Loucy (cell line): ENCODE measurements around the gene CLSTN2.

ENCODE experiments used
- CTCF ChIP-seq: fragments of 200-600 bp; sonication (generic); conservative IDR thresholded peaks from 2 replicates; pipeline ENCODE4 v1.5.1; 2014; ENCODE audit warnings: mild to moderate bottlenecking, antibody characterized with exemption, low read length
- EZH2phosphoT487 ChIP-seq: fragments of 200-600 bp; IDR thresholded peaks from 2 replicates; pipeline ENCODE4 v1.6.1; 2018; ENCODE audit warnings: antibody characterized with exemption, mild to moderate bottlenecking, moderate library complexity, borderline replicate concordance

- TF ChIP-seq CTCF (no peak), EZH2phosphoT487 (no peak)
These were observed 254.3 kb downstream of the CLSTN2 start for GRCh38 chr3:140189267-140189666.
